Right renal pelvis (tissue), 4 donors: Measurements from ENCODE around the gene ADCY4. TPM values are rescaled to one million over a fixed set of nuclear protein-coding genes. Genes with fewer than 3 reads are reported as not detected.
"Not testable (repeated sequence)": the region's sequence is repeated elsewhere in the genome, so short reads cannot be mapped to it uniquely, and the experiment has no call there.

Source experiments
- DNase-seq, 4 donors: peaks; one replicate each; pipeline ENCODE4 v3.0.0-alpha.2; 2013; ENCODE audit warnings: low read depth in 4 of 4, low spot score in 3 of 4, missing footprints in 1 of 4
- polyA plus RNA-seq, 4 donors: library from polyadenylated mRNA; unstranded; fragments of 120-200 nt; gene quantifications; one replicate each; pipeline ENCODE4 v1.2.1, GENCODE V29; 2013; ENCODE audit not compliant: insufficient read length in 4 of 4

The ADCY4 gene
- polyA plus RNA-seq, 4 donors, result 15.6 to 24.9 (median 20.4) TPM

- peak; percentile 78 to 91 (median 88) for DNase-seq
These were observed 32.8 kb upstream of the ADCY4 start, which contains the start of gene NFATC4 for GRCh38 chr14:24367514-24368211. TSS of gene NFATC4 (plus strand) at chr14:24368184. CDS start at chr14:24368341, 157 bp downstream.

- peak; percentile 92 to 96 (median 93) for DNase-seq
These were observed 32.0 kb upstream of the ADCY4 start for GRCh38 chr14:24366721-24367513.

GRCh38 chr14:24366413-24366720 lies 31.5 kb upstream of the ADCY4 start:
- no peak for DNase-seq

DNA sequence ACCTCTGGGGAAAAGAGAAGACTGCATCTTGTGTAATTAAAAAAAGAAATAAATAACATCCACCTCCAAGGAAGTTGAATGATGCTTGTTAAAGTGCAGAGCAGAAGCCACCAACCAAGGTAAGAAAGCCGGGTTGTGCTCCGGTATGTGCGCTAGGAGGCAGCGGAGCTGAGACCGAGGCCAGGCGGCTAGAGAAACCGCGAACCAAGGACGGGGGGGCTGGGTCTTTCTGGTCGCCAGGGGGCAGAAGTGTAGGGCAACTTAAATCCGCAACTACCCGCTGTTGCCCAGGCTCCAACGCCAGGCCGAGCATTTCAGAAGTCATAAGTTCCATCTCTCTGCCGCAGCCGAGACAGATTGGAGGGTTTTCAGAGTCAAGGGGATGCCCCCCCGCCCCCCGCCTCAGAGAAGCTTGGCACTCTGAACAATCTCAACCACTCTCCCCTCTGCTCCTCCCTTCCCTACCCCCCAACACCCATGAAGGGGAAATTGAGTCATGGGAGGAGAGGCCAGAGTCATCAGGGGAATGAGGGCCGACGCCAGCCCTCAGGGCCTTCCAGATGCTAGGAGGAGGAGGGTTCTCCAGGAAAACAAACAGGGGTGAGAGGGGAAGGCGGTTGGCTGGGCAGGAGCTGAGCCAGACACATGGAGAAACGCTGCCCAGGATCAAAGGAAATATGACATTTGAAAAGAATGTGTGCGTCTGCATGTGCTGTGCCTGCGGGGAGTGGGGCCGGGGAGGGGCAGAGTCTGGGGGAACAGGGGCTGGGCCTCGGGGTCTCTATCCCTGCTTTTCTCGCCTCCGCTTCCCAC lies 30.9 kb upstream of the ADCY4 start:
- DNase-seq, result peak; percentile 82 to 84 (median 84)

- no peak for DNase-seq
These were observed 30.0 kb upstream of the ADCY4 start for GRCh38 chr14:24364841-24365240.

DNA sequence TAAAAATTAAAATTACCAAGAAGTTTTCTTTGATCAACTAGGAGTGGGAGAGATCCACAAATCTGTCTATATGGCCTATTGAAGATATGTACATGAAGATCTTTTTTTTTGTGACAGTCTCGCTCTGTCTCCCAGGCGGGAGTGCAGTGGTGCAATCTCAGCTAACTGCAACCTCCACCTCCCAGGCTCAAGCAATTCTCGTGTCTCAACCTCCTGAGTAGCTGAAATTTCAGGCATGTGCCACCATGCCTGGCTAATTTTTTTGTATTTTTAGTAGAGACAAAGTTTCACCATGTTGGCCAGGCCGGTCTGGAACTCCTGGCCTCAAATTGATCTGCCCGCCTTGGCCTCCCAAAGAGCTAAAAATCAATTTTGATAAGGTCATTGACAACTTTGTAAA lies 28.5 kb upstream of the ADCY4 start:
- no peak for DNase-seq

DNA sequence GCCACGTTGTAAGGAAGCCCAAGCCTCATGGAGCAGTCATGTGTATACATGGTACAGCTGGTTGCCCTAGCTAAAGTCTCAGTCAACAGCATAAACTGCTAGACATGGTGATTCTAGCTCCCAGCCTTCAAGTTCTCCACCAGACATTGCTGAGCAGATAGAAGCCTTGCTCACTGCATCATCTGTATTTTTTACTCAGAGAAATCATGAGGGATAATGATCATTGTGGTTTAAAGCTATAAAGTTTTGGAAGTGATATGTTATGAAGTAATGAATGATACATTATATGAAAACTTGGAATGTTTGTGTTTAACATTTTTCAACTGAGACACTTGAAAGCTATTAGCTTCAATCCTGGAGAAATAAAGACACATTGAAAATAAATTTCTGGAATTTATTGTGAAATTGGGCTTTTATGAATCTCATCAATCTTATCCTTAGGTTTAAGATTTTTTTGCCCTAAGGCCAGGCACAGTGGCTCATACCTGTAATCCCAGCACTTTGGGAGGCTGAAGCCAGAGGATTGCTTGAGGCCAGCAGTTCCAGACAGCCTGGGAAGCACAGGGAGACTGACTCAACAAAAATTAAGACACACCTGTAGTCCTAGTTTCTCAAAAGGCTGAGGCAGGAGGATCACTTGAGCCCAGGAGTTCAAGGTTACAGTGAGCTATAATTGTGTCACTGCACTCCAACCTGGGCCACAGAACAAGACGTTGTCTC lies 27.5 kb upstream of the ADCY4 start:
- no peak for DNase-seq

GRCh38 chr14:24361326-24361725 lies 26.5 kb upstream of the ADCY4 start:
- DNase-seq, result no peak

- DNase-seq, result no peak
These were observed 25.4 kb upstream of the ADCY4 start for GRCh38 chr14:24360281-24360680.

DNA sequence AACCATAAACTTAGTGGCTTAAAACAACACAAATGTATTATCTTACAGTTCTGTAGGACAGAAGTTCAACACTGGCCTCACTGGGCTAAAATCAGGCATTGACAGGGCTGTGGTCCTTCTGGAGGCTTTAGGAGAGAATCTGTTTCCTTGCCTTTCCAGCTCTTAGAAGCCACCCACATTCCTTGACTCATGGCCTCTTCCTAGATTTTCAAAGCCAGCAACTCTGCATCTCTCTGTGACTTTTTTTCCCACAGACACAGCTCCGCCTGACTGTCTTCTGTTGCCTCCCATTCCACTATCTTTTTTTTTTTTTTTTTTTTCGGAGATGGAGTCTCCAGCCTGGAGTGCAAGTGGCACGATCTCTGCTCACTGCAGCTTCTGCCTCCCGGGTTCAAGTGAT lies 21.3 kb upstream of the ADCY4 start:
- DNase-seq, result no peak

GRCh38 chr14:24355009-24355408 lies 20.1 kb upstream of the ADCY4 start:
- no peak for DNase-seq

- not testable (repeated sequence) for DNase-seq
These were observed 19.6 kb upstream of the ADCY4 start for GRCh38 chr14:24354482-24354825.

DNA sequence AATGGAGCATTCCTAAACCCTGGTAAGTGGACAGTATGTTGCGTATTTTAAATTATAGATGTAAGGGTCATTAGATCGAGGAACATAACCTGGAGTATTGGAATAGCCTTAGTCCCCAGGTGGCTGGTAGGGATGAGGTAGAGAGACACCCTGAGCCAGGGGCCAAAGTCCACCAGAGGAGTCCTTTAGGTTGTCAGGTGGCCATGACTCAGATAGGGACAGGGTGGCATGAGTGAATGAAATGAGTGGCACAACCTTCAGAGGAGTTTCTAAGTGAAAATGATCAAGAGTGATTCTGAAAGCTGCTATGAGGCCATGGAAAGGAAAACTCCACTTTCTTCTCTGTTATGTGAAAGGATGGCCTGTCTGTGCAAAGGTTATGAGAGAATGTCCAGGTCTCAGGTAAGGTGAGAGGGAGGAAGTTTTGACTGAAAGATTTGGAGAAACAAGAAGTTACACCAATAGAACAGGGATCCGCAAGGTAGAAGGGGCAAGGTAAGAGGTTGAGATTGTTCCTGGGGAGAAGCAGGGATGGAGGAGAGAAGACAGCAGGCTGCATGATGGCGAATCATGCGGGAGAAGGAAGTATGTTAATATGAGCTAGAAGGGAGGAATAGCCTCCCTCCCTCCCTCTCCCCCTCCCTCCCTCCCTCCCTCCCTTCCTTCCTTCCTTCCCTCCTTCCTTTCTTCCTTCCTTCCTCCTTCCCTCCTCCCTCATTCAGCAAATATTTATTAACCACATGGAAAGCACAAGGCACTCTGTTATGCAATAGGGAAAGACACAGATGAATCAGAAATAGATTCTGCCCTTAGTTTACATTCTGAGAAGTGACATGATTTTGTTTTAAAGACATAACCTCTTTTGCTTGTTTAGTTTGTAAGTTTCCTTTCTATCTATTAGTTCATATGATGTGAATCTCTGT lies 18.9 kb upstream of the ADCY4 start:
- no peak for DNase-seq

DNA sequence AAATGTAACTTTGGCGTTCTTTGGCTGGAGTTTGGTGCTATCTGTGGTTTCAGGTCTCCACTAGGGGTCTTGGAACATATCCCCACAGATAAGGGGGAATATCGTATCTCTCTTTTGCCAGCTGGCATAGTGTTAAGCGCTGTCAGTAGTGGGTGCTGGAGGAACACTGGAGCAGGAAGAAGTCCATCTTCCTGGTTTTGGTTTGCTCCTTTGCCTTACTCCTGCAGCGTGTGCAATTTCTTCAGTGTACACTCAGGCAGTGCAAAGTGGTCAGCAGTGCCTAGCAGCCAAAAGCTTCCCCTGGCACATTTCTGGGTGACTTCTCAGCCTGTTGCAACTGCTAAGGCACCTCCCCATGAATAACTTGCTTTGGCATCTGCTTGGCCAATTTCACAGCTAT lies 16.6 kb upstream of the ADCY4 start:
- no peak for DNase-seq

GRCh38 chr14:24349742-24350141 lies 14.9 kb upstream of the ADCY4 start:
- no peak for DNase-seq

DNA sequence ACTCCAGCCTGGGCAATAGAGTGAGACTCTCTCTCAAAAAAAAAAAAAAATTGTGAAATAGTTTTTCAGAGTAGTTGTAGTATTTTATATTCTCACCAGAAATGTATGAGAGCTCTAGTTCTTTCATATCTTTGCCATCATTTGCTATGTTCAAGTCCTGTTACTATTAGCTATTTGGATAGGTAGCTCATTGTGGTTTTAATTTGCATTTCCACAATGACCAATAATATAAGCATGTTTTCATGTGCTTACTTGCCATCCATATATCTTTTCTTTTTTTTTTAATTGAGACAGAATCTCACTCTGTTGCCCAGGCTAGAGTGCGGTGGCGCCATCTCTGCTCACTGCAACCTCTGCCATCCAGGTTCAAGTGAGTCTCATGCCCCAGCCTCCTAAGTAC lies 13.3 kb upstream of the ADCY4 start:
- no peak for DNase-seq

- no peak for DNase-seq
These were observed 12.3 kb upstream of the ADCY4 start for GRCh38 chr14:24347134-24347533.

GRCh38 chr14:24343795-24344660 lies 9.2 kb upstream of the ADCY4 start:
- no peak for DNase-seq

DNA sequence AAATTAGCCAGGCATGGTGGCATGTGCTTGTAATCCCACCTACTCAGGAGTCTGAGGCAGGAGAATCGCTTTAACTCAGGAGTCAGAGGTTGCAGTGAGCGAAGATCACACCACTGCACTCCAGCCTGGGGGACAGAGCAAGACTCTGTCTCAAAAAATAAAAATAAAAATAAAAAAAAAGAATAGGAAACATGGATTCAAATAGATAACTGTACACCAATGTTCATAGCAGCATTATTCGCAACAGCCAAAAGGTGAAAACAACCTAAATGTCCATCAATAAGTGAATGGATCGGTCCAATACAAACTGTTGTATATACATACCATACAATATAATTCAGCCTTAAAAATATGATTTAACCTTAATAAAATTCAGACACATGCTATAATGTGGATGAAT lies 8.0 kb upstream of the ADCY4 start:
- no peak for DNase-seq
